Mucosa of descending colon (tissue), 3 donors: ENCODE data around the gene TGFBR2. TPM values are rescaled to one million over a fixed set of nuclear protein-coding genes. Genes with fewer than 3 reads are reported as not detected.

Source experiments
- ATAC-seq: fragments of 200-7000 bp; cut with Tn5 transposase; one replicate; pipeline ENCODE4 v1.9.1; 2020; ENCODE audit warnings: mild to moderate bottlenecking, moderate library complexity
- DNase-seq, 3 donors: peaks; one replicate each; pipeline ENCODE4 v3.0.0-alpha.2; 2020
- H3K36me3 ChIP-seq: fragments of 200-600 bp; one replicate; pipeline ENCODE4 v1.8.0; 2021; ENCODE audit warnings: low read depth, mild to moderate bottlenecking
- H3K4me1 ChIP-seq: fragments of 200-600 bp; one replicate; pipeline ENCODE4 v1.8.0; 2021; ENCODE audit warnings: low read depth, mild to moderate bottlenecking
- H3K4me3 ChIP-seq: fragments of 200-600 bp; one replicate; pipeline ENCODE4 v1.8.0; 2021; ENCODE audit warnings: mild to moderate bottlenecking
- H3K9me3 ChIP-seq: fragments of 200-600 bp; one replicate; pipeline ENCODE4 v1.8.0; 2021; ENCODE audit warnings: mild to moderate bottlenecking
- CTCF ChIP-seq: fragments of 200-600 bp; IDR thresholded peaks from one replicate; pipeline ENCODE4 v1.8.0; 2022; ENCODE audit warnings: antibody characterized with exemption, mild to moderate bottlenecking
- intact Hi-C, 2 donors: fragments of 100-400 bp; cut with DNase I in 1 of 2; cut with micrococcal nuclease in 1 of 2; formaldehyde crosslinking; loops; one replicate each; pipeline versions ENCODE4 v1.11.0 to v1.11.1; 2022; cut with DNase I, micrococcal nuclease
- total RNA-seq, 3 donors: library from RNA; stranded (reverse); fragmentation: NEBNext Ultra II Directional in 2 of 3; extraction: Animal tissue kit (Norgen Biotek cat#: 25700) in 2 of 3; gene quantifications; one replicate each; pipeline versions ENCODE4 v1.2.1 to v1.2.4, GENCODE V29; 2021 to 2023
- donor health status: DM: no; HTN: no; CAD: no; lungs with moderate emphysema.
- donor health status: DM: no; HTN: no; CAD: no.
- donor health status: DM: no; HTN: yes; CAD: no.

TGFBR2 gene
- total RNA-seq, 3 donors from 2014 or later = 39.0 to 134 (median 71.4) TPM

GRCh38 chr3:30607032-30607833 lies 832 bp downstream of the TGFBR2 start:
- no peak for TF ChIP-seq CTCF
- Histone ChIP-seq H3K4me1 (peaks cover 4% of the 10 kb centered on the region), H3K9me3 (no peaks in the 10 kb centered on the region), H3K36me3 (no peaks in the 10 kb centered on the region), H3K4me3 (peak overlapping the region; percentile 88)
- peak; percentile 71 for ATAC-seq
- intact Hi-C loops = no loop called here
- peak; percentile 81 to 91 (median 84) for DNase-seq

- intact Hi-C loops = no loop called here
- Histone ChIP-seq H3K4me3 (no peak overlapping the region), H3K36me3 (no peaks in the 10 kb centered on the region), H3K9me3 (no peaks in the 10 kb centered on the region), H3K4me1 (peaks cover 4% of the 10 kb centered on the region)
- ATAC-seq (no peak), DNase-seq (no peak)
- TF ChIP-seq CTCF = no peak
Measured at GRCh38 chr3:30608598-30608947, 2.2 kb downstream of the TGFBR2 start.

GRCh38 chr3:30609930-30610701 lies 3.7 kb downstream of the TGFBR2 start:
- H3K4me3 ChIP-seq = no peak overlapping the region
- intact Hi-C loops = no loop called here

GRCh38 chr3:30610702-30611368 lies 4.4 kb downstream of the TGFBR2 start:
- Histone ChIP-seq H3K4me1 (peaks cover 9% of the 10 kb centered on the region), H3K9me3 (no peaks in the 10 kb centered on the region), H3K36me3 (no peaks in the 10 kb centered on the region), H3K4me3 (no peak overlapping the region)
- DNase-seq = no peak
- intact Hi-C loops = no loop called here
- no peak for TF ChIP-seq CTCF
- no peak for ATAC-seq

More at GRCh38 chr3:30609930-30610701, 3.7 kb downstream of the TGFBR2 start:
- TF ChIP-seq CTCF = no peak
- DNase-seq (no peak), ATAC-seq (no peak)
- peaks cover 8% of the 10 kb centered on the region for H3K4me1 ChIP-seq
- no peaks in the 10 kb centered on the region for H3K36me3 ChIP-seq
- no peaks in the 10 kb centered on the region for H3K9me3 ChIP-seq

GRCh38 chr3:30611613-30612436 lies 5.4 kb downstream of the TGFBR2 start:
- TF ChIP-seq CTCF = no peak
- intact Hi-C loops = no loop called here
- H3K4me1 ChIP-seq = peaks cover 8% of the 10 kb centered on the region
- ATAC-seq (peak; percentile 29), DNase-seq (no peak)
- no peak overlapping the region for H3K4me3 ChIP-seq
- H3K9me3 ChIP-seq = no peaks in the 10 kb centered on the region
- H3K36me3 ChIP-seq = no peaks in the 10 kb centered on the region
